ENCODE measurements around the gene SUSD1.

GRCh38 chr9:112174965-112175795 is at the start of gene SUSD1:
- TF ChIP-seq POLR2AphosphoS5 (IDR thresholded peaks at IDR 0.05; ENCODE audit: low read depth, low read length) (no peak), TAF1 (IDR thresholded peaks at IDR 0.05; ENCODE audit: borderline replicate concordance, insufficient read depth, low read length) (no peak)
- TF ChIP-seq, protein P1, sequence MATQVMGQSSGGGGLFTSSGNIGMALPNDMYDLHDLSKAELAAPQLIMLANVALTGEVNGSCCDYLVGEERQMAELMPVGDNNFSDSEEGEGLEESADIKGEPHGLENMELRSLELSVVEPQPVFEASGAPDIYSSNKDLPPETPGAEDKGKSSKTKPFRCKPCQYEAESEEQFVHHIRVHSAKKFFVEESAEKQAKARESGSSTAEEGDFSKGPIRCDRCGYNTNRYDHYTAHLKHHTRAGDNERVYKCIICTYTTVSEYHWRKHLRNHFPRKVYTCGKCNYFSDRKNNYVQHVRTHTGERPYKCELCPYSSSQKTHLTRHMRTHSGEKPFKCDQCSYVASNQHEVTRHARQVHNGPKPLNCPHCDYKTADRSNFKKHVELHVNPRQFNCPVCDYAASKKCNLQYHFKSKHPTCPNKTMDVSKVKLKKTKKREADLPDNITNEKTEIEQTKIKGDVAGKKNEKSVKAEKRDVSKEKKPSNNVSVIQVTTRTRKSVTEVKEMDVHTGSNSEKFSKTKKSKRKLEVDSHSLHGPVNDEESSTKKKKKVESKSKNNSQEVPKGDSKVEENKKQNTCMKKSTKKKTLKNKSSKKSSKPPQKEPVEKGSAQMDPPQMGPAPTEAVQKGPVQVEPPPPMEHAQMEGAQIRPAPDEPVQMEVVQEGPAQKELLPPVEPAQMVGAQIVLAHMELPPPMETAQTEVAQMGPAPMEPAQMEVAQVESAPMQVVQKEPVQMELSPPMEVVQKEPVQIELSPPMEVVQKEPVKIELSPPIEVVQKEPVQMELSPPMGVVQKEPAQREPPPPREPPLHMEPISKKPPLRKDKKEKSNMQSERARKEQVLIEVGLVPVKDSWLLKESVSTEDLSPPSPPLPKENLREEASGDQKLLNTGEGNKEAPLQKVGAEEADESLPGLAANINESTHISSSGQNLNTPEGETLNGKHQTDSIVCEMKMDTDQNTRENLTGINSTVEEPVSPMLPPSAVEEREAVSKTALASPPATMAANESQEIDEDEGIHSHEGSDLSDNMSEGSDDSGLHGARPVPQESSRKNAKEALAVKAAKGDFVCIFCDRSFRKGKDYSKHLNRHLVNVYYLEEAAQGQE (IDR thresholded peaks at IDR 0.05; ENCODE audit: insufficient read depth in 1 of 2, low read depth in 2 of 2, low read length in 2 of 2) = no peak

All from PFSK-1 (cell line).